ENCODE measurements around the gene DDX42. TPM values are rescaled to one million over a fixed set of nuclear protein-coding genes. Genes with fewer than 3 reads are reported as not detected.
A peak's percentile ranks its signal among the peaks of the same experiment; 100 is the strongest.

The DDX42 gene
- total and polyA plus RNA-seq, 2 of the 13 experiments (the other 11 are each of a cell fraction or from before 2014, with no cell fraction given), result 87.2 to 92.9 TPM

DNA sequence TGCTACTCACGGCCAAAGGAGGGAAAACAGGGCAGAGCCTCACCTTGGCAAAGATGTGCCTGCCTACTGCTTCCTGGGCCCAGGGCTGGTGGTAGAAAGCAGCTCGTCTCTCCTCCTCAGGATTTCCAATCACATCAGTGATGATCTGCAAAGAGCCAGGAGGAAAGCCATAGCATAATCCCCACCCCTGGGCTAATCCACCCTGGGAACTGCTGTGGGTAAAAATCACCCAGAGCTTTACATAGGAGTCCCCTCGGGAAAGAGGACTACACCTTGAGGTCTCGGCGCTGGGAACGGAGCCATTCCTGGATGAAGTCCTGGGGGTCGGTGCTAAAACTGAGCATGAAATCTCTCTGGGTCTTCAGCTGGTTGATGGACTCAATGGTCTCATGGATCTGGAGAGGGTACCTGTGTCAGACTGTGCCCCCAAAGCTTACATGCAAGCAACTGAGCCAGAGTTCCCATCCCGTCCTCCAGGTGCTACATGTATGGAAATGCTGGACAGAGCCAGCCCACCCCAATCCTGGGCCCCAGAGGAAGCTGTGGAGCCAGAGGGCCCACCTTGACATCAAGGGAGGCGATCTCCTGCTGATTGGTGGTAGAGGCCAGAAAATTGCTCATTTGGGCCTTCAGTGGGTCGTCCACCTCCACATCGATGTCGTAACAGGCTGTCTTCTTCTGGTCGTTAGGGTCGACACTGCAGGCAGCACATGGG is 59.2 kb downstream of the DDX42 start (continued):
- 0 out of 2 replicates have a peak, but pooled peaks have one; percentile 10 for TF ChIP-seq POLR2G (IDR thresholded peaks at IDR 0.05; ENCODE audit: low read depth, low read length)
- 0 out of 2 replicates have a peak, but pooled peaks have one; percentile 15 for TF ChIP-seq ZNF772 (CRISPR knock-in tag; IDR thresholded peaks at IDR 0.05)
- no peak for TF ChIP-seq ZNF607 (CRISPR knock-in tag; IDR thresholded peaks at IDR 0.05; ENCODE audit: borderline replicate concordance)
- no peak for TF ChIP-seq AHR (CRISPR knock-in tag; IDR thresholded peaks at IDR 0.05)
- TF ChIP-seq CEBPB (IDR thresholded peaks at IDR 0.05; ENCODE audit: borderline replicate concordance, low read depth, low read length), result peak; percentile 48
- no peak for TF ChIP-seq ZNF567 (CRISPR knock-in tag; IDR thresholded peaks at IDR 0.05; ENCODE audit: borderline replicate concordance)
- 0 out of 4 replicates have a peak, but pooled peaks of 1 of the 2 experiments have one; percentile 14 for TF ChIP-seq POLR2A (IDR thresholded peaks at IDR 0.05; ENCODE audit: insufficient read depth in 1 of 2, low read depth in 2 of 2, low read length in 2 of 2)
- TF ChIP-seq, protein P1, sequence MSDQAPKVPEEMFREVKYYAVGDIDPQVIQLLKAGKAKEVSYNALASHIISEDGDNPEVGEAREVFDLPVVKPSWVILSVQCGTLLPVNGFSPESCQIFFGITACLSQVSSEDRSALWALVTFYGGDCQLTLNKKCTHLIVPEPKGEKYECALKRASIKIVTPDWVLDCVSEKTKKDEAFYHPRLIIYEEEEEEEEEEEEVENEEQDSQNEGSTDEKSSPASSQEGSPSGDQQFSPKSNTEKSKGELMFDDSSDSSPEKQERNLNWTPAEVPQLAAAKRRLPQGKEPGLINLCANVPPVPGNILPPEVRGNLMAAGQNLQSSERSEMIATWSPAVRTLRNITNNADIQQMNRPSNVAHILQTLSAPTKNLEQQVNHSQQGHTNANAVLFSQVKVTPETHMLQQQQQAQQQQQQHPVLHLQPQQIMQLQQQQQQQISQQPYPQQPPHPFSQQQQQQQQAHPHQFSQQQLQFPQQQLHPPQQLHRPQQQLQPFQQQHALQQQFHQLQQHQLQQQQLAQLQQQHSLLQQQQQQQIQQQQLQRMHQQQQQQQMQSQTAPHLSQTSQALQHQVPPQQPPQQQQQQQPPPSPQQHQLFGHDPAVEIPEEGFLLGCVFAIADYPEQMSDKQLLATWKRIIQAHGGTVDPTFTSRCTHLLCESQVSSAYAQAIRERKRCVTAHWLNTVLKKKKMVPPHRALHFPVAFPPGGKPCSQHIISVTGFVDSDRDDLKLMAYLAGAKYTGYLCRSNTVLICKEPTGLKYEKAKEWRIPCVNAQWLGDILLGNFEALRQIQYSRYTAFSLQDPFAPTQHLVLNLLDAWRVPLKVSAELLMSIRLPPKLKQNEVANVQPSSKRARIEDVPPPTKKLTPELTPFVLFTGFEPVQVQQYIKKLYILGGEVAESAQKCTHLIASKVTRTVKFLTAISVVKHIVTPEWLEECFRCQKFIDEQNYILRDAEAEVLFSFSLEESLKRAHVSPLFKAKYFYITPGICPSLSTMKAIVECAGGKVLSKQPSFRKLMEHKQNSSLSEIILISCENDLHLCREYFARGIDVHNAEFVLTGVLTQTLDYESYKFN (CRISPR knock-in tag; conservative IDR thresholded peaks at IDR 0.05), result no peak
- TF ChIP-seq ZNF7 (CRISPR knock-in tag; IDR thresholded peaks at IDR 0.05), result no peak
- TF ChIP-seq, protein P2, sequence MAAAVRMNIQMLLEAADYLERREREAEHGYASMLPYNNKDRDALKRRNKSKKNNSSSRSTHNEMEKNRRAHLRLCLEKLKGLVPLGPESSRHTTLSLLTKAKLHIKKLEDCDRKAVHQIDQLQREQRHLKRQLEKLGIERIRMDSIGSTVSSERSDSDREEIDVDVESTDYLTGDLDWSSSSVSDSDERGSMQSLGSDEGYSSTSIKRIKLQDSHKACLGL (CRISPR knock-in tag; IDR thresholded peaks at IDR 0.05), result peak; percentile 29; the same call in 1 of the 2 replicates
- no peak for TF ChIP-seq ZNF709 (CRISPR knock-in tag; IDR thresholded peaks at IDR 0.05)
- TF ChIP-seq, protein P3, sequence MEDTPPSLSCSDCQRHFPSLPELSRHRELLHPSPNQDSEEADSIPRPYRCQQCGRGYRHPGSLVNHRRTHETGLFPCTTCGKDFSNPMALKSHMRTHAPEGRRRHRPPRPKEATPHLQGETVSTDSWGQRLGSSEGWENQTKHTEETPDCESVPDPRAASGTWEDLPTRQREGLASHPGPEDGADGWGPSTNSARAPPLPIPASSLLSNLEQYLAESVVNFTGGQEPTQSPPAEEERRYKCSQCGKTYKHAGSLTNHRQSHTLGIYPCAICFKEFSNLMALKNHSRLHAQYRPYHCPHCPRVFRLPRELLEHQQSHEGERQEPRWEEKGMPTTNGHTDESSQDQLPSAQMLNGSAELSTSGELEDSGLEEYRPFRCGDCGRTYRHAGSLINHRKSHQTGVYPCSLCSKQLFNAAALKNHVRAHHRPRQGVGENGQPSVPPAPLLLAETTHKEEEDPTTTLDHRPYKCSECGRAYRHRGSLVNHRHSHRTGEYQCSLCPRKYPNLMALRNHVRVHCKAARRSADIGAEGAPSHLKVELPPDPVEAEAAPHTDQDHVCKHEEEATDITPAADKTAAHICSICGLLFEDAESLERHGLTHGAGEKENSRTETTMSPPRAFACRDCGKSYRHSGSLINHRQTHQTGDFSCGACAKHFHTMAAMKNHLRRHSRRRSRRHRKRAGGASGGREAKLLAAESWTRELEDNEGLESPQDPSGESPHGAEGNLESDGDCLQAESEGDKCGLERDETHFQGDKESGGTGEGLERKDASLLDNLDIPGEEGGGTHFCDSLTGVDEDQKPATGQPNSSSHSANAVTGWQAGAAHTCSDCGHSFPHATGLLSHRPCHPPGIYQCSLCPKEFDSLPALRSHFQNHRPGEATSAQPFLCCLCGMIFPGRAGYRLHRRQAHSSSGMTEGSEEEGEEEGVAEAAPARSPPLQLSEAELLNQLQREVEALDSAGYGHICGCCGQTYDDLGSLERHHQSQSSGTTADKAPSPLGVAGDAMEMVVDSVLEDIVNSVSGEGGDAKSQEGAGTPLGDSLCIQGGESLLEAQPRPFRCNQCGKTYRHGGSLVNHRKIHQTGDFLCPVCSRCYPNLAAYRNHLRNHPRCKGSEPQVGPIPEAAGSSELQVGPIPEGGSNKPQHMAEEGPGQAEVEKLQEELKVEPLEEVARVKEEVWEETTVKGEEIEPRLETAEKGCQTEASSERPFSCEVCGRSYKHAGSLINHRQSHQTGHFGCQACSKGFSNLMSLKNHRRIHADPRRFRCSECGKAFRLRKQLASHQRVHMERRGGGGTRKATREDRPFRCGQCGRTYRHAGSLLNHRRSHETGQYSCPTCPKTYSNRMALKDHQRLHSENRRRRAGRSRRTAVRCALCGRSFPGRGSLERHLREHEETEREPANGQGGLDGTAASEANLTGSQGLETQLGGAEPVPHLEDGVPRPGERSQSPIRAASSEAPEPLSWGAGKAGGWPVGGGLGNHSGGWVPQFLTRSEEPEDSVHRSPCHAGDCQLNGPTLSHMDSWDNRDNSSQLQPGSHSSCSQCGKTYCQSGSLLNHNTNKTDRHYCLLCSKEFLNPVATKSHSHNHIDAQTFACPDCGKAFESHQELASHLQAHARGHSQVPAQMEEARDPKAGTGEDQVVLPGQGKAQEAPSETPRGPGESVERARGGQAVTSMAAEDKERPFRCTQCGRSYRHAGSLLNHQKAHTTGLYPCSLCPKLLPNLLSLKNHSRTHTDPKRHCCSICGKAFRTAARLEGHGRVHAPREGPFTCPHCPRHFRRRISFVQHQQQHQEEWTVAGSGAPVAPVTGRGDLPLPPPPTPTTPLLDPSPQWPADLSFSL (CRISPR knock-in tag; IDR thresholded peaks at IDR 0.05), result no peak
- TF ChIP-seq PHF5A (CRISPR knock-in tag; IDR thresholded peaks at IDR 0.05; ENCODE audit: low read depth, unreplicated experiment), result no peak
- TF ChIP-seq, protein P4, sequence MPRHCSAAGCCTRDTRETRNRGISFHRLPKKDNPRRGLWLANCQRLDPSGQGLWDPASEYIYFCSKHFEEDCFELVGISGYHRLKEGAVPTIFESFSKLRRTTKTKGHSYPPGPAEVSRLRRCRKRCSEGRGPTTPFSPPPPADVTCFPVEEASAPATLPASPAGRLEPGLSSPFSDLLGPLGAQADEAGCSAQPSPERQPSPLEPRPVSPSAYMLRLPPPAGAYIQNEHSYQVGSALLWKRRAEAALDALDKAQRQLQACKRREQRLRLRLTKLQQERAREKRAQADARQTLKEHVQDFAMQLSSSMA (CRISPR knock-in tag; IDR thresholded peaks at IDR 0.05), result no peak
- TF ChIP-seq MTA3 (CRISPR knock-in tag; IDR thresholded peaks at IDR 0.05), result no peak
